ENCODE results near the gene SACM1L.

Gene SACM1L, protein sequence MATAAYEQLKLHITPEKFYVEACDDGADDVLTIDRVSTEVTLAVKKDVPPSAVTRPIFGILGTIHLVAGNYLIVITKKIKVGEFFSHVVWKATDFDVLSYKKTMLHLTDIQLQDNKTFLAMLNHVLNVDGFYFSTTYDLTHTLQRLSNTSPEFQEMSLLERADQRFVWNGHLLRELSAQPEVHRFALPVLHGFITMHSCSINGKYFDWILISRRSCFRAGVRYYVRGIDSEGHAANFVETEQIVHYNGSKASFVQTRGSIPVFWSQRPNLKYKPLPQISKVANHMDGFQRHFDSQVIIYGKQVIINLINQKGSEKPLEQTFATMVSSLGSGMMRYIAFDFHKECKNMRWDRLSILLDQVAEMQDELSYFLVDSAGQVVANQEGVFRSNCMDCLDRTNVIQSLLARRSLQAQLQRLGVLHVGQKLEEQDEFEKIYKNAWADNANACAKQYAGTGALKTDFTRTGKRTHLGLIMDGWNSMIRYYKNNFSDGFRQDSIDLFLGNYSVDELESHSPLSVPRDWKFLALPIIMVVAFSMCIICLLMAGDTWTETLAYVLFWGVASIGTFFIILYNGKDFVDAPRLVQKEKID

DNA sequence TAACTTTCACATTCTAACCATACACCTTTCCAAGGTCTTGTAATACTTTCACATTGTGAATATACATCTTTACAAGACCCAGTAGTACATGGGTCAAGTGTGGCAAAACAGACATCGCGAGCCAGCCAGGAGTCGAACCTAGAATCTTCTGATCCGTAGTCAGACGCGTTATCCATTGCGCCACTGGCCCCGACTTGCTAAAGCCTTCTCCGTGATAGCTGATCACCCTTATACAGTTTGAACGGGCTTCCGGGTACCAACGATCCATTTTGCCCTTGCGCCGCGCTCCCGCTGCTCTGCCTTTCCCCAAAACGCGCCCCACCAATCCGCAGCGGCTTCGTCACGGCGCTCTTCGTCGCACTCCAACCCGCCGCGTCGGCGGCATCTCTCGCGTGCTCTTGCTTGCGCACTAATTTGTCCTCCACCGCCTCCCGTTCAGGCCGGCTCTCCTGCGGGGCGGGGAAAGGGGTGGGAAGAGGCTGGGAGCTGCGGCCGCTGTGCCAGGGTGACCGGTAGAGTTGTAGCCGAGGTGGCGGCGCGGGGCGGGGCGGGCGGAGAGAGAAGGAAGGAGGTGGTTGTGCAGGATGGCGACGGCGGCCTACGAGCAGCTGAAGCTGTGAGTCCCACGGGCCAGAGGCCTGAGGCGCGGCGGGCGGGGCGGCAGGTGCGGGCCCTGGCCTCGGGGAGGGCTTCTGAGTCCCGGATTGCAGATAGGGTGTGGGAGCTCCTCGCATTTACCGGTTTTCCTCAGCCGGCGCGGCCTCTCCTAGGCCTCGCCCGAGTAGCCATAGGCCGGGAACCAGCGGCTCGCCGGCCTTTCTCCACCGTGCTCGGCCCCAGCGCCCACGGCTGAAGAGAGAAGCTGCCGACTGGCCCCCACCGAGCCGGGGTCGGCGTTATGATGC is at the start of gene SACM1L:
Gene SACM1L (plus strand): TSS at position 515 of the 905 bp plus-strand sequence. CDS start 70 bp downstream, at position 585.
- in situ Hi-C loops (cut with MboI; ENCODE audit: low sequenced_read_pairs), result no loop called here

DNA sequence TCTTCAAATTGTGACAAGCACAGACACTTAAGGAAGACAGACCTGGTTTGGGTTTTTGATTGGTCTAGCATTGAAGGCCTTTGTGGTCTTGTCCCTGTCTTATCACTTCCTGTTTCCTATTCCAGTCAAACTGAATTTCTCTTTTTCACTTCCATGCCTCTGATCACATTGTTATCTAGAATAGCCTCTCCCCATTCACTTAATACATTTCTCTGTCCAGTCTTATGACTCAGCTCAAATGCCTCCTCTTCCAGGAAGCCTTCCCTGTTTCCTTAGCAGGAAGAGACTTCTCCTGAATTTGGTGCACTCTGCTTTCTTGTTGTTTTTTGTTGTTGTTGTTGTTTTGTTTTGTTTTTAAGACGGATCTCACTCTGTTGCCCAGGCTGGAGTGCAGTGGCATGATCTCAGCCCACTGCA is 49.1 kb upstream of the SACM1L start:
- in situ Hi-C loops (cut with MboI; ENCODE audit: low sequenced_read_pairs), result no loop called here

DNA sequence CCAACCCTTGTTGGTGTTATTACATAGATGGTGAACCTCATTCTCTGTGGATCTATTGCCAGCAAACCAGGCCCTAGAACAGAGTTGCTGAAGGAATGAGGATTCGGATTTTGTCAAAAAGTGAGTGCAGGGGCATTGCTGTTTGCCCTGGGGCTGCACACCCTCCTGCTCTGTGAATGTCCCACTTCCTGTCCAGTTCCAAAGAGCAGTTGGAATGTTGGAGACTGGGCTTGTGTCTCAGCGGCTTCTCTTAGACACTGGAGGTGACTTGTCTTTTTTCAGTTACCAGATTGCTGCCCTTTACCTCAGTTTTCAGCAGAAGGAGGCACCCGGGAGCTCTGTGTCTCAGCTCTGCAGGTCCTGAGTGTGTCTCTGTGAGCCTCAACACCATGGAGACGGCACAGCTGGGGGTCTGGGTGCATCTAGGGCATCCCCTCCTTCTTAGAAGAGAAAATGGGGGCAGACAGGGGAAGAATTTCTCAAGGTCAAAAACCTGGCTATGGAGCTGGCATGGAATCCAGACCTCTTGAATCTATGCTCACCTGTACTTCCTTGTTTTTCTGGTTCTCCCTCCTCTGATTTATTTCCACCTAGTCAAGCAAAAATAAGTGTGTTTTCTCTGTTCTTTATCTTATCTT is 48.4 kb upstream of the SACM1L start:
- in situ Hi-C loops (cut with MboI; ENCODE audit: low sequenced_read_pairs), result no loop called here

DNA sequence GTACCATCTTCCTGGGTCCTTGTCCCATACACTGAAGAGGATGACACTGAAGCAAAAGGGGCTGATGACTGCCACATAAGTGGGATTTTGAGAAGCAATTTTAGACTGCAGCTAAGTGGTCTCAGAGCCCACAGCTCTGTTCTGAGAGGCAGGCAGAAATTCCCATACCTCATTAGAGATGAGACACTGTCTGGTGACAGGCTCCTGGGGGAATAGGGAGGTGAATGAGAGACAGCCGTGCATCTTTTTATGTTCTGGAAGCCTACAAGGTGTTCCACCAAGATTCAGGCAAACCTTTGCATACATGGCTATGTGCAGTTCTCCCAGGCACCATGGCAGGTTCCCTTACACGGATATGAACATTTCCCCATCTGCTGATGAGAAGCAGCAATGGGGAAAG is 47.4 kb upstream of the SACM1L start:
- in situ Hi-C loops (cut with MboI; ENCODE audit: low sequenced_read_pairs), result no loop called here

DNA sequence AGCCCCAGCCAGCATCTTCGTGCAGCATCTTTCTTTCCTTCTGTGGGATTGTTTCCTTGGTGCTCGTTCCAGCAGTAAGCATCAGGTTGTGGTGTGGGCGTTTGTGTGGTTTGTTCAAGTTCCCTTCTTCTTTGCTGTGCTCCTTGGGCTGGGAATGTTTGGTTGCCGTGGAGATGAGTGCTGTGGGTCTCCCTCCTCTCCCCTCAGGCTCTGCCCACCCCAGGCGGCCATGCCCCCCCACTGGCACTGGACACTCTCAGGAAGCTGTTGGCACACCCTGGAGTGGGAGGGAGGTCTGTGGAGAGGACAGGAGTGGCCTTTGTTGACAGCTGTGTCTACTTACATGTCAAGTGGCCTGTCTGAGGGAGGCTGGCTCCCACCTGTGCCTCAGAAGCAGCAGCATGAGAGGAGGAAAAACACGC is 46.5 kb upstream of the SACM1L start:
- in situ Hi-C loops (cut with MboI; ENCODE audit: low sequenced_read_pairs), result no loop called here

DNA sequence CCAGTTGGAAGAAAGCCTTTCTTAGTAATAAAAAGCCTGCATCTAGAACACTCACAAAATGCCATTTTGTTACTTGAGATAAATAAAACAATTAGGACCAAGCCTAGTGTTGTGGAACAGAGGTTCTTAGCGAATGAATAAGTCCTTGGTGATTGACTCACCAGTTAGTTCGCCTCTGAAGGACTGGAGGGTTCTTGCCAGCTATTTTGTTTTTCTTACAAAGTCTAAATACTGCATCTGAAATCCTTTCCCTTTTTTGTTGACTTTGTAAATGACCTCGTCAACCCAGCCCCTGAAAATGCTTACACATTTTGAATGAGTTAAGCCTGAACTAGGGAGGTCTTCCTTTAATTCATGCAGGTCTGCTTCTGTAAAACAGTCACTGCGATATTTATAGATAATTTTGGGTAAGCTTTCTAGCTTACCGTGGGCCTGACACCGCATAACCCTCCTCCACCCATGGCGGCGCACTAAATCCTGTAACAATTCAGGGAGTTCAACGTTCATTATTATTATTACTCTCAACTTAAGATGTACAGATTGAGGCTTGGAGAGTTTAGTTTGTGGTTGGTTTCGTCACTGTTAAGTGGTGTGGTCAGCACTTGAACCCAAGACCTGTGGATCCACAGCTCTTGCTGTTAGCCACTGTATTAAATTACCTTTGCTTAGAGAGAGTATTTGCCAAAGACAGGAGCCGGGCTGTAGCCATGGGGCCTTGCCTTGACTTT is 45.0 kb upstream of the SACM1L start:
- in situ Hi-C loops (cut with MboI; ENCODE audit: low sequenced_read_pairs), result no loop called here

DNA sequence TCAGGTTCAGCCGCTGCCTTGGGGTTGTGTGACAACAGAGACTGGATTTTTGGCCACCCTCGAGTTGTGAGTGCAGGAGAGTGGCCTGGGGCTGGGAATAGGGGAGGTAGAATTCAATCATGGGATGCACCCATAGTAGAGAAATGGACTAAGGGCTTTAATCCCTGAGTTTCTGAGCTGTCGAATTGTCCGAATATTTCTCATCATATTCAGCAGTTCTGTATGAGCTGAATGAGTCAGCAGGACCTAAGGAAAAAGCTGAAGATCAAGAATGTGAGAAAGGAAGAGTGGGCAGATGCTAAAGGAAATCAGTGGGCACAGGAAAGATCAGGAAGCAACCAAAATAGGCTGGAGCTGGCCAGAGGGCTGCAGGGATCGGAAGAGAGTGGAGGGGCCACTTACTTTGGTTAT is 44.4 kb upstream of the SACM1L start:
- in situ Hi-C loops (cut with MboI; ENCODE audit: low sequenced_read_pairs), result no loop called here

DNA sequence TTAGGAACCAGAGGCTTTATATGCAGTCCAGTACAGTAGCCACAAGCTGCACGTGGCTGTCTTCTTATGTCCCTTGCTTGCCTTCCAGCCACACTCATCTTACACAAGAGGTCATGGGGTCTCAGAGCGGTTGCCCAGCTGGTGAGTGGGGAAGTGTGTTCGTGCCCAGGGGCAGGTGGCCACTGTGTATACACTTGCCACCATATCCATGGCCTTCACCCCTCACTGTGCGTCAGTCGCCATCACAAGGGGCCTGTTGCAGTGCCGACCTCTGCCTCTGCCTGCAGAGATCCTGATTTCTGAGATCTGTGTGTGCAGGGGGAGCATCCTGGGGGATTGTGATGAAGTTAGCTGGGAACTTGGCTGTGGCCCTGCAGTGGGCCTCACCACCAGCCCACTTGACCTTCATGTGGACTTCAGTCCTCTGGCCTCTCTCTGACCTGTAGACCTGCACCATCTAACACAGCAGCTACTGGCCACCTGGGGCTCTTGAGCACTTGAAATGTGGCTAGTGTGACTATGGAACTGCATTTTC is 43.1 kb upstream of the SACM1L start:
- in situ Hi-C loops (cut with MboI; ENCODE audit: low sequenced_read_pairs), result no loop called here

DNA sequence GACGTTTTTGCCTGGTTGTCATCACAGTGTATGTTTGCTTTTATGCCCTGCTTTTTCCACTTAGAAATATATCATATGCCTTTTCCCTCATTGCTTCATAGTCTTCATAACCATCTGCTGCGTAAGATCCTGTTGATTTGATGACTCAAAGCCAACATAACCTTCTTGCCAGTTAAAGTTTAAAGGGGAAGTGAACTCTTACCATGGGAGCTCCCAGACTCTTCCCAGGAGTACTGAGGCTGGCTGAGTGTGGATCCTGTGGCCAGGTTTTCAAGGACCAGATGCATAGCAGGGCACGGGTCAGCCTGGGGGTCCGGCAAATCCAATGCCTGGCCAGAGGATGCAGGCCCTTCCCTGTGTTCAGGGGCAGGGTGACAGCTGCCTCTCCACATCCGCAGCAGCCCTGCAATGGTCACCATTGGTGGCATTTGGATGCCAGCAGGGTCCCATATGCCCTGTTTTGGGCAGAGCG is 42.0 kb upstream of the SACM1L start:
- in situ Hi-C loops (cut with MboI; ENCODE audit: low sequenced_read_pairs), result no loop called here

DNA sequence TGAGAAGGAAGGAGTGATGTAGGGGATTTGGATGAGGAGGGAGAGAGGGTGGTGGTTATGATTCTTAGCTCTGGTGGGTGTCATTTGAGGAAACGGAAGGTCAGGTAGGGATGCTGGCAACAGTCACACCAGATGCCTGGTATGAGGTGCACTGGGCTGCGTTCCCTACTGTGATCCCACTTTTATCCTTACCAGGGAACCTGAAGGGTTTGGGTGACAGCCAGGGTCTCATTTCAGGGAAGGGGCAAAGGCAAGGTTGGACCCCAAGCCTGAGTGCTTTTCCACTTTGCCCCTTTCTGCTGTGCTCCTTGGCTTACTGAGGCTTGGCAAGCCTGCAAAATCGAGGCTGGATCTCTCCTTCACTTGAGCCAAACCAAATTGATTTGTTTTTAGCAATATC is 36.0 kb upstream of the SACM1L start:
- in situ Hi-C loops (cut with MboI; ENCODE audit: low sequenced_read_pairs), result no loop called here

DNA sequence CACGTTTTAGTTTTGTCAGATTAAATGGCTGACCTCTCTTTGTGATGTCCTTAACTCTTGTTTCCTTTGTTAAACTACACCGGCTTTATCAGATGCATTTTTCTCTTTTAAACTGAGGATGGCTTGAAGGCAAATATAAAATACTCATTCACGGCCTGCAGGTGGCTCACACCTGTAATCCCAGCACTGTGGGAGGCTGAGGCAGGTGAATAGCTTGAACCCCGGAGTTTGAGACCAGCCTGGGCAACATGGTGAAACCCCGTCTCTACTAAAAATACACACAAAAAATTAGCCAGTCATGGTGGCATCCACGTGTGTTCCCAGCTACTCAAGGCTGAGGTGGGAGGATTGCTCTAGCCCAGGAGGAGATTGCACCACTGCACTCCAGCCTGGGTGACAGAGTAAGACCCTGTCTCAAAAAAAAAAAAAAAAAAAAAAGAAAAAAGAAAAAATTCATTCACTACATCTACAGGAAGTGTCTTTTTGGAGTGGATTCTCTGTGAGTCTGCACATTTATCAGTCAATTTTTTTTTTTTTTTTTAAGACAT is 34.7 kb upstream of the SACM1L start:
- in situ Hi-C loops (cut with MboI; ENCODE audit: low sequenced_read_pairs), result no loop called here

DNA sequence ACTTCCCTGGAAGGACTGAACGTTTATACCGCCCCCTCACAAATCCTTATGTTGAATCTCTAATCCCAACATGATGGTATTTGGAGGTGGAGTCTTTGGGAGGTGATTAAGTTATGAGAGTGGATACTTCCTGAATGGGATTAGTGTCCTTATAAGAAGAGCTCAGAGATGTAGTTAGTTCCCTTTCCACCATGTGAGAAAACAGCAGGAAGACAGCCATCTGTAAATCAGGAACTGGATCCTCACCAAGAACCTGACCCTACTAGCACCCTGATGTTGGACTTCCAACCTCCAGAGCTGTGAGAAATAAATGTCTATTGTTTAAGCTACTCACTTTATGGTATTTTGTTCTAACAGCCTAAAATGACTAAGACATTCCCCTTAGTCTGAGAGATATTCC is 33.3 kb upstream of the SACM1L start:
- in situ Hi-C loops (cut with MboI; ENCODE audit: low sequenced_read_pairs), result no loop called here

DNA sequence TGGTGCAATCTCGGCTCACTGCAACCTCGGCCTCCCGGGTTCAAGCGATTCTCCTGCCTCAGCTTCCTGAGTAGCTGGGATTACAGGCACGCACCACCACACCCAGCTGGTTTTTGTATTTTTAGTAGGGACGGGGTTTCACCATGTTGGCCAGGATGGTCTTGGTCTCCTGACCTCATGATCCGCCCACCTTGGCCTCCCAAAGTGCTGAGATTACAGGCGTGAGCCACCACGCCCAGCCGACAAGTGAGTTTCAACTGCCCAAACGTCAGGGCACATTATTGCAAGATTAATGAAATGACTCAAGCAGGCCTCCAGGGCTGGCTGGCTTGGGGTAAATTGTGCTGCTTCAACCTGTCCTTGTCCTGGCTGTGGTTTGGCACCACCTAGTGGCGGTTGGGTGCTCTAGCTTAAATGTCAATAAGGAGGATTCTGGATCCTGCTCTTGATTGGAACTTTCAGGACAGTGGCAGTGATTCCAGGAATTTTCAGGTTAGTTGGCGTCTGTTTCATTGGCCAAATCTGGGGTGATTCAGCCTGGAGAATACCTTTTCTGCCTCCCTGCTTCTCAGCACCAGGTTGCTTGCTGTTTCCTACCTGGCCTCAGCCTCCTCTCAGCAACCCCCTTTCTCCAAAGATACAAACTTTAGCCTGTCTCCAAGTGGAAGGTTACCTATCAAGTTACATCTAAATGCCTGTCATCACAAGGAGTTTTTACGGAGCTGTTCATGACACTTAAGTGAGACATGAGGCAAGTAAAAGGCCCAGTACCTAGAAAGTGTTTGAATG is 32.4 kb upstream of the SACM1L start:
- in situ Hi-C loops (cut with MboI; ENCODE audit: low sequenced_read_pairs), result no loop called here

DNA sequence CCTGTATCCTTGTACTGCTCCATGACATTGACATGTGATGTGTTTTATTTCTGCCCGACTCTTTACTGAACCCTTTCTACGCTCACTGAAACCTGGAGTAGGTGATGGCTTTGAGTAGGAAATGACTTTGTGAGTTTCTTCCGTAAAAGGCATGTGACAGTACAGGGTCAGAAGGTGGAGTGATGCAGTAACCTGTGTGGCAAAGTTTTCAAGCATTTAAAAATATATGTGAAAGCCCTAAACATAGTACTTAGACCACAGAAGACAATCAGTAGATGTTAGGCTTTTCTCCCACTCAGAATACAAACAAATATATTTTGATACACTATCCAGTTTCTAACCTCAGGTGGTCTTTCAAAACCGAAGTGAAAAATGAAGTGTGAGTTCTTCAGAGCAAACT is 31.3 kb upstream of the SACM1L start:
- in situ Hi-C loops (cut with MboI; ENCODE audit: low sequenced_read_pairs), result no loop called here

DNA sequence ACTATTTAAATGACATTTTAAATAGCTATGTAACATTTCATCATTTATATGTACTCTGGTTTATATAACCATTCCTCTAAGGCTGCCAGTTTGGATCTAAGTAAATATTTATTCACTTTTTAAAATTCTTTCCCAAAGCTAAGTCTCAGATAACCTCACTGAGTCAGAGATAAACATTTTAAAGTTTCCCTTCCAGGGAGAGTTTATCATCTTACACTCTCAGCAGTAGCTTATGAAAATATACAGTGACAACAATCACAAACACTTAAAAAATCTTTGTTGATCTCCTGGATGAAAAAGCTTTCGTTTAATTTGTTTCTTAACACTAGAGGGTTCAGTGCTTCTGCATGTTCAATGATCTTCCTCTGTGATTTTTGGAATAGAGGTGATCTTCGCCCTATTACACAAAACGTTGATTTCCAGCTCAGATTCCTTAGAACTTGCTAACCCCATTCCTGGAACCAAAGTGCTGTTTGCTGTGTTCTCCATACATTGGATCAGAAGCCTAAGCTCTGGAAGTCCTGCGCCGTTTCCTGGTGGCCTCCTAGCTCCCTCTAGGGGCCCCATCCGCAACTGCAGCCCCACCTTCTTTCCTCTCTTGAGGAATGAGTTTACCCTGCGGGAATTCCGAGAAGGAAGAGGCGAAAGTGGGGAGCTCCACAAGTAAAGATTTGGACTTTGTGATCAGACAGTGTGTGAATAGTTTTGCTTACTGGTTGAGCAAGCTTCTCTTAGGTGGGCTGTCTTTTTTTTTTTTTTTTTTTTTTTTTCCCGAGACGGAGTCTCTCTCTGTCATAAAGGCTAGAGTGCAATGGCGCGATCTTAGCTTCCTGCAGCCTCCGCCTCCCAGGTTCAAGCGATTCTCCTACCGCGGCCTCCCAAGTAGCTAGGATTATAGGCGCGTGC is 29.3 kb upstream of the SACM1L start:
- in situ Hi-C loops (cut with MboI; ENCODE audit: low sequenced_read_pairs), result loop anchor here (10.0 kb wide), 2 partner anchors 135 to 625 kb away; no protein-coding TSS in a partner anchor

DNA sequence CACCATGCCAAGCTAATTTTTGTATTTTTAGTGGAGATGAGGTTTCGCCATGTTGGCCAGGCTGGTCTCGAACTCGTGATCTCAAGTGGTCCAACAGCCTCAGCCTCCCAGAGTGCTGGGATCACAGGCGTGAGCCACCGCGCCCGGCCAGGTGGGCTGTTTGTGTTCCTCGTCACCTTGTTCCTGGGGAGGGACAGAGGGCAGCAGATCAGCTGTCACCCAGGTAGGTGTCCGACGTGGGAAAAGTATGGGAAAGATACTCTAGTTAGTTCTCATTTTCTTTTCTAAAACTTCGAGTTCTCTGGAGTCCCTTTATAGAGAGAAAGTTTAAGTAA is 28.7 kb upstream of the SACM1L start:
- in situ Hi-C loops (cut with MboI; ENCODE audit: low sequenced_read_pairs), result loop anchor here (10.0 kb wide), 2 partner anchors 136 to 626 kb away; no protein-coding TSS in a partner anchor

DNA sequence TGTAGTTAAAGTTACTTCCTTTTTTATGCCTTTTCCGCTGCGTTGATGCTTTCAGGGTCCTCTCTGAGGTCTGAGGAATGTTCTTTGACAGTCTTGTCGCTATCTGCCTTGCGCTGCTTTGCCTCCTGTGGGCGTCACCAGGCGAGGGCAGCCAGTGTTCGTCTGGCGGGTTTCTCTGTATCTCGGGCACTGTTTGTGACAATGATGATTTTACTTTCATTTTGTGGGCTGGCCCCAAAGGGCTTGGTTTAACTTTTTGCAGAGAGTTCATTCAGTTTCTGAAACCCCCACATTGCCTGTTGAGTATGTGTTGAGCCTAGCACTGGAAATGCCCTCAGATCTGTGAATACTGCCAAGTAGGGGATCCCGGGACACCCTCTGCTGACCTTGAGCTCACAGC is 24.6 kb upstream of the SACM1L start:
- in situ Hi-C loops (cut with MboI; ENCODE audit: low sequenced_read_pairs), result loop anchor here (10.0 kb wide), 2 partner anchors 140 to 630 kb away; no protein-coding TSS in a partner anchor

DNA sequence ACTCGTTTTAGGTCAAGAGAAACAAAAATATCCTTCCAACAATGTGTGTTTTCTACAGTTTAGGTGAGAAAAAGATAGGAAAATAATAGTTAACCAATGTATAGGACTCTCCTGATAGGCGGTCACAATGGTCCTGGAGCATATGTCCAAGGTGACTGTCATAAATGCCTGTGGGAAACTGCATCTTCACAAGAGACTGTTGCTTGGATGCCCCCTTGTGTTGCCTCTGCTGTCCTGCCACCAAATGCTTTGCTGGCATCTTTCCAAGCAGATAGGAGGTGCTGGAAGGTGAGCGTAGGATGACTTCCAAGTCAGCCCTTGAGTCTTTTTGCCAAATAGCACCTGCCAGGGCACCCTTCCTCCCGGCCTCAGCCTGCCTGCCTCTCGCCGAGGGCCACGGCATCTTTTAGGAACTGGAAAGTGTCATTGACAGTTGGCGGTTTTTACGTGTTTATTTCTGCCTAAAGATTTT is 24.1 kb upstream of the SACM1L start:
- in situ Hi-C loops (cut with MboI; ENCODE audit: low sequenced_read_pairs), result loop anchor here (10.0 kb wide), 2 partner anchors 140 to 630 kb away; no protein-coding TSS in a partner anchor

Data from HL-60/S4 treated with retinoic acid at 250 ng/mL for 4 days and 3 days (cell line).